A549 (cell line): ENCODE measurements around the gene OR5A1.

Experiments
- CBX8 ChIP-seq: fragments of 200-600 bp; sonication (generic); IDR thresholded peaks from 2 replicates; pipeline ENCODE4 v1.6.1; 2016
- CHD2 ChIP-seq: fragments of 150-350 bp; IDR thresholded peaks from 2 replicates; pipeline ENCODE4 v1.6.1; 2014; ENCODE audit warnings: low read length; ENCODE audit not compliant: partially characterized antibody
- EP300 ChIP-seq, 2 experiments: fragments of >200 bp; sonication (Bioruptor Twin); formaldehyde crosslinking; IDR thresholded peaks; 2 replicates in 1 of 2; 3 replicates in 1 of 2; pipeline ENCODE4 v1.6.1; 2016 to 2017
- JUN ChIP-seq, 2 experiments: fragments of >200 bp; sonication (Bioruptor Twin); formaldehyde crosslinking; IDR thresholded peaks; 2 replicates in 1 of 2; 3 replicates in 1 of 2; pipeline ENCODE4 v1.6.1; 2016 to 2017
- KDM5A ChIP-seq: fragments of 200-600 bp; sonication (generic); IDR thresholded peaks from 2 replicates; pipeline ENCODE4 v1.6.1; 2016; ENCODE audit warnings: antibody characterized with exemption, mild to moderate bottlenecking
- MAX ChIP-seq: IDR thresholded peaks from 2 replicates; pipeline ENCODE4 v1.6.1; 2012
- NR3C1 ChIP-seq: fragments of >200 bp; sonication (Bioruptor Twin); formaldehyde crosslinking; IDR thresholded peaks from 3 replicates; pipeline ENCODE4 v1.6.1; 2017
- POLR2A ChIP-seq: IDR thresholded peaks from 2 replicates; pipeline ENCODE4 v1.6.1; 2012; ENCODE audit warnings: mild to moderate bottlenecking, low read length
- ZC3H11A ChIP-seq: fragments of 450-650 bp; IDR thresholded peaks from 2 replicates; pipeline ENCODE4 v1.6.1; 2014; ENCODE audit warnings: antibody characterized with exemption, mild to moderate bottlenecking
- ZFP36 ChIP-seq: fragments of 450-650 bp; IDR thresholded peaks from 2 replicates; pipeline ENCODE4 v1.6.1; 2014; ENCODE audit warnings: borderline replicate concordance; ENCODE audit not compliant: partially characterized antibody
- TF ChIP-seq, protein P1 (sequence below): fragments of >200 bp; sonication (Bioruptor Twin); formaldehyde crosslinking; IDR thresholded peaks from 3 replicates; pipeline ENCODE4 v1.5.1; 2016
- TF ChIP-seq, protein P2 (sequence below): fragments of 250-450 bp; sonication (Bioruptor Pico); IDR thresholded peaks from 2 replicates; pipeline ENCODE4 v1.5.0; 2020; ENCODE audit warnings: low read depth, mild to moderate bottlenecking, moderate library complexity
- TF ChIP-seq, protein P3 (sequence below): fragments of 200-600 bp; sonication (generic); IDR thresholded peaks from 2 replicates; pipeline ENCODE4 v1.6.1; 2016; ENCODE audit warnings: antibody characterized with exemption, mild to moderate bottlenecking, moderate library complexity
- TF ChIP-seq, protein P4 (sequence below): fragments of 250-450 bp; sonication (Bioruptor Pico); IDR thresholded peaks from 2 replicates; pipeline ENCODE4 v1.5.0; 2021; ENCODE audit warnings: mild to moderate bottlenecking, moderate library complexity, borderline replicate concordance

DNA sequence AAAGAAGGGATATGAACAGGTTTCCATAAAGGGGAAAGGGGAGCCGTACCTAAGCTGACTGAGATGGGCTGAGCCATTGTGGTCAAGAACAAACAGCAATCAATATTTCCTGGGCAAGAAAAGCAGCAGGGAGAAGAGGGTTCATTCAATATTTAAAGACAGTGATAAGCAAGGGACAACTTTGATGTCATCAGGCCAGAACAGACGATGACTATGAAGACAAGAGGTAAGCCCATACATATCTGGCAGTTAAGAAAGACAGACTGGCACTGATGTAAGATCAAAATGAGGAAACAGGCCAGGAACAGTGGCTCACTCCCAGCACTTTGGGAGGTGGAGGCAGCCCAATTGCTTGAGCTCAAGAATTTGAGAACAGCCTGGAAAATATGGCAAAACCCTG, 12.4 kb upstream of the OR5A1 start:
- TF ChIP-seq MAX (no peak), ZFP36 (no peak), CBX8 (no peak), POLR2A (no peak), NR3C1 (no peak), JUN (IDR thresholded peaks at IDR 0.05) (no peak), CHD2 (no peak), KDM5A (no peak), ZC3H11A (no peak), EP300 (IDR thresholded peaks at IDR 0.05) (no peak)
- TF ChIP-seq, protein P1, sequence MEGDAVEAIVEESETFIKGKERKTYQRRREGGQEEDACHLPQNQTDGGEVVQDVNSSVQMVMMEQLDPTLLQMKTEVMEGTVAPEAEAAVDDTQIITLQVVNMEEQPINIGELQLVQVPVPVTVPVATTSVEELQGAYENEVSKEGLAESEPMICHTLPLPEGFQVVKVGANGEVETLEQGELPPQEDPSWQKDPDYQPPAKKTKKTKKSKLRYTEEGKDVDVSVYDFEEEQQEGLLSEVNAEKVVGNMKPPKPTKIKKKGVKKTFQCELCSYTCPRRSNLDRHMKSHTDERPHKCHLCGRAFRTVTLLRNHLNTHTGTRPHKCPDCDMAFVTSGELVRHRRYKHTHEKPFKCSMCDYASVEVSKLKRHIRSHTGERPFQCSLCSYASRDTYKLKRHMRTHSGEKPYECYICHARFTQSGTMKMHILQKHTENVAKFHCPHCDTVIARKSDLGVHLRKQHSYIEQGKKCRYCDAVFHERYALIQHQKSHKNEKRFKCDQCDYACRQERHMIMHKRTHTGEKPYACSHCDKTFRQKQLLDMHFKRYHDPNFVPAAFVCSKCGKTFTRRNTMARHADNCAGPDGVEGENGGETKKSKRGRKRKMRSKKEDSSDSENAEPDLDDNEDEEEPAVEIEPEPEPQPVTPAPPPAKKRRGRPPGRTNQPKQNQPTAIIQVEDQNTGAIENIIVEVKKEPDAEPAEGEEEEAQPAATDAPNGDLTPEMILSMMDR, result no peak
- TF ChIP-seq, protein P2, sequence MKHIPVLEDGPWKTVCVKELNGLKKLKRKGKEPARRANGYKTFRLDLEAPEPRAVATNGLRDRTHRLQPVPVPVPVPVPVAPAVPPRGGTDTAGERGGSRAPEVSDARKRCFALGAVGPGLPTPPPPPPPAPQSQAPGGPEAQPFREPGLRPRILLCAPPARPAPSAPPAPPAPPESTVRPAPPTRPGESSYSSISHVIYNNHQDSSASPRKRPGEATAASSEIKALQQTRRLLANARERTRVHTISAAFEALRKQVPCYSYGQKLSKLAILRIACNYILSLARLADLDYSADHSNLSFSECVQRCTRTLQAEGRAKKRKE (CRISPR knock-in tag), result no peak
- TF ChIP-seq, protein P3, sequence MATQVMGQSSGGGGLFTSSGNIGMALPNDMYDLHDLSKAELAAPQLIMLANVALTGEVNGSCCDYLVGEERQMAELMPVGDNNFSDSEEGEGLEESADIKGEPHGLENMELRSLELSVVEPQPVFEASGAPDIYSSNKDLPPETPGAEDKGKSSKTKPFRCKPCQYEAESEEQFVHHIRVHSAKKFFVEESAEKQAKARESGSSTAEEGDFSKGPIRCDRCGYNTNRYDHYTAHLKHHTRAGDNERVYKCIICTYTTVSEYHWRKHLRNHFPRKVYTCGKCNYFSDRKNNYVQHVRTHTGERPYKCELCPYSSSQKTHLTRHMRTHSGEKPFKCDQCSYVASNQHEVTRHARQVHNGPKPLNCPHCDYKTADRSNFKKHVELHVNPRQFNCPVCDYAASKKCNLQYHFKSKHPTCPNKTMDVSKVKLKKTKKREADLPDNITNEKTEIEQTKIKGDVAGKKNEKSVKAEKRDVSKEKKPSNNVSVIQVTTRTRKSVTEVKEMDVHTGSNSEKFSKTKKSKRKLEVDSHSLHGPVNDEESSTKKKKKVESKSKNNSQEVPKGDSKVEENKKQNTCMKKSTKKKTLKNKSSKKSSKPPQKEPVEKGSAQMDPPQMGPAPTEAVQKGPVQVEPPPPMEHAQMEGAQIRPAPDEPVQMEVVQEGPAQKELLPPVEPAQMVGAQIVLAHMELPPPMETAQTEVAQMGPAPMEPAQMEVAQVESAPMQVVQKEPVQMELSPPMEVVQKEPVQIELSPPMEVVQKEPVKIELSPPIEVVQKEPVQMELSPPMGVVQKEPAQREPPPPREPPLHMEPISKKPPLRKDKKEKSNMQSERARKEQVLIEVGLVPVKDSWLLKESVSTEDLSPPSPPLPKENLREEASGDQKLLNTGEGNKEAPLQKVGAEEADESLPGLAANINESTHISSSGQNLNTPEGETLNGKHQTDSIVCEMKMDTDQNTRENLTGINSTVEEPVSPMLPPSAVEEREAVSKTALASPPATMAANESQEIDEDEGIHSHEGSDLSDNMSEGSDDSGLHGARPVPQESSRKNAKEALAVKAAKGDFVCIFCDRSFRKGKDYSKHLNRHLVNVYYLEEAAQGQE, result no peak
- TF ChIP-seq, protein P4, sequence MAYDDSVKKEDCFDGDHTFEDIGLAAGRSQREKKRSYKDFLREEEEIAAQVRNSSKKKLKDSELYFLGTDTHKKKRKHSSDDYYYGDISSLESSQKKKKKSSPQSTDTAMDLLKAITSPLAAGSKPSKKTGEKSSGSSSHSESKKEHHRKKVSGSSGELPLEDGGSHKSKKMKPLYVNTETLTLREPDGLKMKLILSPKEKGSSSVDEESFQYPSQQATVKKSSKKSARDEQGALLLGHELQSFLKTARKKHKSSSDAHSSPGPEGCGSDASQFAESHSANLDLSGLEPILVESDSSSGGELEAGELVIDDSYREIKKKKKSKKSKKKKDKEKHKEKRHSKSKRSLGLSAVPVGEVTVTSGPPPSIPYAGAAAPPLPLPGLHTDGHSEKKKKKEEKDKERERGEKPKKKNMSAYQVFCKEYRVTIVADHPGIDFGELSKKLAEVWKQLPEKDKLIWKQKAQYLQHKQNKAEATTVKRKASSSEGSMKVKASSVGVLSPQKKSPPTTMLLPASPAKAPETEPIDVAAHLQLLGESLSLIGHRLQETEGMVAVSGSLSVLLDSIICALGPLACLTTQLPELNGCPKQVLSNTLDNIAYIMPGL (CRISPR knock-in tag), result no peak
